Inflammatory macrophage treated with lipopolysaccharide for 1 hour (primary cell): ENCODE data around the gene NDUFA13.

Experiments used
- DNase-seq, 2 donors: peaks; one replicate each; pipeline ENCODE4 v3.0.0-alpha.2; 2020 to 2022

Gene NDUFA13

DNA sequence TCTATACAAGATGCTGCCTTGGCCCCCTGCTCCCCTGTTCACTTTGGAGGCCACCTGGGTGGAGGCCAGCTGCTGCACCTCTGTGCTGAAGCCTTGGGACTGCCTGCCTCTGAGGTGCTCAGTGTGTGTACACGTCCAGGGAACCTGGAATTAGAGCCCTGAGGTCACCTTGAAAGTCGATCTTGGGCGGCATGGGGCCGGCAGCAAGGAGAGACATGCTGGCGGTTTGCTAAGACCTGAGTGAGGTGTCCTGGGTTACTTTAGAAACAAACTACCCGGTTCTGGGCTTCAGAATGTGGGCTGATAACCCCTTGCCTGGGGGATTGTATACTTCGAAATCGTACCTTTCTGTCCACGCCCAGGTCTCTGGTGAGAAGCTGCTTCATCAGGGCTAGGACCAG is 26.2 kb upstream of the NDUFA13 start:
- DNase-seq, result no peak

DNA sequence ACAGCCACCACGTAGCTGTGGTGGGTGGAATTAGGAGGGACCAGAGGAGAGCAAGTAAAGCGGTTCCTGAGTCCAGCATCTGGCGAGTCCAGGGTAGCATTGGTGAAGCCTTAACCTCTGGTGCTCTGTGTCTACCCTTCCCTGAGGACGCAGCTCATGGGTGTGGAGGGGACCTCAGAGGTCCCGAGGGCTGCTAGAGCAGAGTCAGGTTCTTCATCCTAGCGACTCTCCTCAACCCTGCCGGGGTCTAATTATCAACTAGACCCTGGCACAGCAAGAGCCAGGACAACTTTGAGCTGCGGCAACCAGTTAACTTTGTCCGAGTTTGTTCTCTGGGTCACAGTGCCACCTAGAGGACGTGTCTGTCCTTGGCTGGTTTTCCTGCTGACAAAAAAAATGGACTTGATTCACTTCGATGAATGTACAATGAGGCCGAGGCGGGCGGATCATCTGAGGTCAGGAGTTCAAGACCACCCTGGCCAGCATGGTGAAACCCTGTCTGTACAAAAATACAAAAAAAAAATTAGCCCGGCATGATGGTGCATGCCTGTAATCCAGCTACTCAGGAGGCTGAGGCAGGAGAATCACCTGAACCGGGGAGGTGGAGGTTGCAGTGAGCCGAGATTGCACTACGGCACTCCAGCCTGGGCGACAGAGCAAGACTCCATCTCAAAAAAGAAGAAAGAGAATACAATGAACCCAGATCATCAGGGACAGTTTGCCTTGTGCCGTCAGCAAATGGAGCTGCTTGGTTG is 25.6 kb upstream of the NDUFA13 start:
- DNase-seq, result peak; percentile 45 to 89

DNA sequence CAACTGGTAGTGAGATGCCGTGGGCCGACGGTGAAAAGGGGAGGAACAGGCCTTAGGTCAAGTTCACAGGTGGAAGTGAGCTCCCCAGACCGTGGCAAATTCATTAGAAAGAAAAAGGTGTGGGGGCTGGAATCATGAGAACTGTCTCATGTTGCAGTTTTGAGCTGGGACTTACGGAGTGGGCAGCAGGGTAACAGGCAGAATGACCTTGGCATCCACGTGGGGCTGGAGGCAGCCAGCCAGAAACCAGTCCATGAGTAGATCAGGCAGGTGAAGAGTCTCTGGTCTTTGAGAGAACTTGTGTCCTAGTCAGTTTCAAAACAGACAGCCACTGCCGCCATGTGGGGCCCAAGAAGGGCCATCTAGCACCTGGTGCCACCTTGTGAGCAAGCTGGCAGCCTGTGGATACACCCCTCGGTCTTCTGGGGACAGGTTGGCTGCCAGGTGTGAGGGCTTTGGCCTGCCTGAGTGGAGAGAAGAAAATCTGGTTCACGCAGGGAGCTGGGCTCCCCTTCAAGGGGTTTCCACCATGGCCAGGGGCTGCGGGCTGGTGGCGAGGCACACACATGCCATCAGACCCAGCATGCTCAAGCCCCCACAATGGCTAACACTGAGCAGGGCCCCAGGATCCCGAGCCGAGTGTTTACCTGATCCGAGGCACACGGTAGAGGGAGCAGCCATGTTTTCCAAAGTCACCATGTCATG is 24.6 kb upstream of the NDUFA13 start:
- DNase-seq, result no peak

DNA sequence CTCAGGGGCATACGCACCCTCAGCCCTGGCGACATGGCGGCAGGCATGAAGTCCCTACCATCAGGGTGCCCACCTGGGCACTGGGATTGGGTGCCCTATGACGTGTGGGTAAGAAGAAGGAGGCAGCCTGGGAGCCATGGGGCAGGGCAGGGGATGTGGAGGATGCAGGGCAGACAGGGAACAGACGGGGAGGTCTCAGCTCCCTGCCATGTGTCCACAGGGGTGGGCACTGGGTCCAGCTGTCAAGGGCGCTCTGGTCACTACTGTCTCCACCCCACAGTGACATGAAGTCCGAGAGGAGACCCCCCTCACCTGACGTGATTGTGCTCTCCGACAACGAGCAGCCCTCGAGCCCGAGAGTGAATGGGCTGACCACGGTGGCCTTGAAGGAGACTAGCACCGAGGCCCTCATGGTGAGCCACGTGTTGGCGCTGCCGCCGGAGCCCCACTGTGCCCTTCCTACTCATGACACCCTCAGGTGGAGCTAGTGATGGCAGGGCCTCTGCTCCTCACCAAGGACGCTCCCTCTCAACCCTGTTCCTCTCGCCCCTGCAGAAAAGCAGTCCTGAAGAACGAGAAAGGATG is 23.9 kb upstream of the NDUFA13 start:
- DNase-seq, result no peak

DNA sequence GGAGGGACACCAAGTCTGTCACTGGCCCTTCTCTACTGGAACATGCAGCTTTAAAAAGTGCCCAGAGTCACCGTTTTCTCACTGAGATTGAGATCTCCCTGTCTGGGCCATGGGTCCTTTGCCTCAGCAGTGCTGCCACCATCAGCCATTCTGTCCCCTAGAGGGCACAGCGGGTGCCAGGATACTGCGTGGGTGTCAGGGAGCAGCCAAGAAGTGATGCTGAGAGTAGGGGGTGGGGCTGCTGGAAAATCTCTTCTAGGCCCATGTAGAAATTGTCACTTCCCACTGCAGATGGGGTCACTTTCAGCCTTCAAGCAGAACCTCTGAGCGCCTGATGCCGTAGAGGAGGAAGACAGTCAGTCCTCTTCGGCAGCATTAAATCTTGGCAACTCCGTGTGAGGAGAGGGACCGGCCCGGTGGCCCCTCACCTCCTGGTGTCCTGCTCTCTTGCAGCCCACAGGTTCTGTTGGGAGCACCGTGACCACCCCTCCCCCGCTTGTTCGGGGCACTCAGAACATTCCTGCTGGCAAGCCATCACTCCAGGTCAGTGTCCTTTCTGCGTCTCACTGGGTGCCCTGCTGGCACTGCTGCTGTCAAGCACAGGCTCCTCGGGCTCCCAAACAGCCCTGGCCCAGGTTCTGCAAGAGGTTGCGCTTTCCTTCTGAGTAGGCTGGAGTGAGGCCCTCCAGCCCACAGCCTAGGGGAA is 22.0 kb upstream of the NDUFA13 start:
- peak in 1 of 2 donors; percentile 18 for DNase-seq

DNA sequence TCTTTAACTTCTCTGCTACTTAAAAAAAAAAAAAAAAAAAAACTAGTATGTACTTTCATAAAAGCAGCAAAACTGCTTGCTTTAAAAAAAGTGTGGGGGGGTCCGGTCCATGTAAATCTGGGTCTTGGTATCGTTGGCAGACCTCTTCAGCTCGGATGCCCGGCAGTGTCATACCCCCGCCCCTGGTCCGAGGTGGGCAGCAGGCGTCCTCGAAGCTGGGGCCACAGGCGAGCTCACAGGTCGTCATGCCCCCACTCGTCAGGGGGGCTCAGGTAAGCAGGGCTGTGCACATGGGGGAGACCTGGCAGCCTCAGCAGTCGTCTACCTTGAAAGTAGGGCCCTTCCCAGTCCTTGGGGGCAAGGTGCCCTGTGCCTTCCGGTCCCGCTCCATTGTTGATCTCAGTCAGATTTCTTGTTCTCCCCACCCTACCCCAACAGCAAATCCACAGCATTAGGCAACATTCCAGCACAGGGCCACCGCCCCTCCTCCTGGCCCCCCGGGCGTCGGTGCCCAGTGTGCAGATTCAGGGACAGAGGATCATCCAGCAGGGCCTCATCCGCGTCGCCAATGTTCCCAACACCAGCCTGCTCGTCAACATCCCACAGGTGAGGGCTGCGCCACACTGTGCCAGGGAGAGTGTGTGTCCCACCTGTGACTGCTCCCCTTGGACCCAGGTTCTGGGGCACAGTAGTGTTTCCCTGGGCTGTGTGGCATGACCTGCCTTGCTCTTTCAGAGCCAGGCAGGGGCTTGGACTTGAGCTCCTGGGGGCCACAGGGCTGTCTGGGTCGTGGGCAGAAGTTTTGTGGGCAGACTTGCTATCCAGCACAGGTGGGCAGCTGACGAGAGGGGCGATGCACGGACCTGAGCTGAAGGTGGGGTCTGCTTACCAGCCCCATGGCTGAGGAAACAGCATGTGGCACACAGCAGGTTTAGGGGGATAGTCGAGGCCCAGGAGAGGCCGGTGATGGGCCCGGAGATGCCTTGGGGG is 20.1 kb upstream of the NDUFA13 start:
- DNase-seq, result no peak

DNA sequence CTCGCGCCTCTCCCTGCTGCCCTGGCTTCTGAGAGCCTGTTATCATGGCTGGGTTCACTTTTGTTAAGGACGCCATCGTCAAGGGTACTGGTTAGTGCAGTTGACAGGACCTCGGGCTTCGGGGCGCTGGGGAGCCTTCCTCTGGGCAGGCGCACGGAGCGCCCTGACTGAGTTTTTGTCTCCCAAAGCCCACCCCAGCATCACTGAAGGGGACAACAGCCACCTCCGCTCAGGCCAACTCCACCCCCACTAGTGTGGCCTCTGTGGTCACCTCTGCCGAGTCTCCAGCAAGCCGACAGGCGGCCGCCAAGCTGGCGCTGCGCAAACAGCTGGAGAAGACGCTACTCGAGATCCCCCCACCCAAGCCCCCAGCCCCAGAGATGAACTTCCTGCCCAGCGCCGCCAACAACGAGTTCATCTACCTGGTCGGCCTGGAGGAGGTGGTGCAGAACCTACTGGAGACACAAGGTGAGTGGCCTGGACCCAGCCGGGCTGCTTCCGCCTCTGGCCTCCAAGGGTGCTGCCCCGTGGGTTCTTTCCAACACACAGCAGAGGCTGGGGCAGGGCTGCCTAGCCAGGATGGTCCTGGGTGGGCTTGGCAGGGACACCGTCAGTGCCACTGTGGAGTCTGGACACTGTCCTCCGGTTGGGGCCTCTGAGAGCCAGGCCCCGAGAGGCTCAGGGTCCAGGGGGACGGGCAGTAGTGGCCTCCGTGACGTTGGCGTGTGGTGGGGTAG is 17.6 kb upstream of the NDUFA13 start:
- no peak for DNase-seq

DNA sequence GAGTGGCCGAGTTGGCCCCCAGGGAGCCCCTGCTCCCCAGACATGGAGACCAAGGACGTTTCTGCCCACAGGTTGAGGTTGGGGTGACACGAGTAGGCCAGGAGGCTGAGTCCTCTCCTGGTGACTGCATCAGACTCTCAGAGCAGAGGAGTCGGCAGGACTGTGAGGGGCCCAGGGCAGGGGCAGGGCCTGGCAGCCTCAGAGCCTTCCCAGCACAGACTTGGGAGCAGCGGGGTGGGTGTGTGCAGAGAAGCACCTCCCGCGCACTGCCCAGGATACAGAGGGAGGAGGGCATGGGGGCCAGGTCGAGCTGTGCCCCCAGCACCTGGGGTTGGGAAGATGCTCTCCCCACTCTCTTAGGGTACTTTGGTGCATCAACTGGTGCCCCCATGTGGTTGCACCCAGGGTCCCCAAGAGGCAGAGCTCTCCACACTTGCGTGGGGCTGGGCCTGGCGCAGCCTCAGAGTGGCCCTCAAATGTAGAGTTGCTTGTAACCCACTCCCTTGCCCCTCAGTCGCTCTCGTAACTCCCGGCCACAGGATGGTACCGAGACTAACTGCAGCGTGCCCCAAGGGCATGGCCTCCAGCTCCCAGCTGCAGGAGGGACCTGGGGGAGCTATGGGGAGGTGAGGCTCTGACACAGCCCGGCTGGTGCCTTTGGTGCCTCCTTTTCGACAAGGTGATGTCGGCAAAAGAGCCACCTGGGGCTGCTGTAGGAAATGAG is 16.6 kb upstream of the NDUFA13 start:
- no peak for DNase-seq

DNA sequence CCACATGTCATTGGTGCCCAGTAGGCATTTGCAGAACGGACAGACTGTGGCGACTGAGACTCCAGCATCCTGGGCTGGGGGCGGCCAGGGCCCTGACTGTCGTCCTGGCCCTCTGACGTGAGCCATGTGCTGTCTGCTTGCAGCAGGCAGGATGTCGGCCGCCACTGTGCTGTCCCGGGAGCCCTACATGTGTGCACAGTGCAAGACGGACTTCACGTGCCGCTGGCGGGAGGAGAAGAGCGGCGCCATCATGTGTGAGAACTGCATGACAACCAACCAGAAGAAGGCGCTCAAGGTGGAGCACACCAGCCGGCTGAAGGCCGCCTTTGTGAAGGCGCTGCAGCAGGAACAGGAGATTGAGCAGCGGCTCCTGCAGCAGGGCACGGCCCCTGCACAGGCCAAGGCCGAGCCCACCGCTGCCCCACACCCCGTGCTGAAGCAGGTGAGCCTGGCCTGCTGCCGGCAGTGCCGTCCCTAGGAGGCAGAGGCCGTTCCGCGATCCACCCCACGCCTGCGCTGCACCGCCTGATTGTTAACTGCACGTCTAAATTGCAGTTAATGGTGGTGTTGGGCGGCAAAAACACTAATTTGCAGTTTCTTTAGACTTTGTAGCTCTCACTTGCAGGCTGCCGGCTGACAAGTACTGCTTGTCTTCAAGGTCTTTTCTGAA is 14.9 kb upstream of the NDUFA13 start:
- no peak for DNase-seq

DNA sequence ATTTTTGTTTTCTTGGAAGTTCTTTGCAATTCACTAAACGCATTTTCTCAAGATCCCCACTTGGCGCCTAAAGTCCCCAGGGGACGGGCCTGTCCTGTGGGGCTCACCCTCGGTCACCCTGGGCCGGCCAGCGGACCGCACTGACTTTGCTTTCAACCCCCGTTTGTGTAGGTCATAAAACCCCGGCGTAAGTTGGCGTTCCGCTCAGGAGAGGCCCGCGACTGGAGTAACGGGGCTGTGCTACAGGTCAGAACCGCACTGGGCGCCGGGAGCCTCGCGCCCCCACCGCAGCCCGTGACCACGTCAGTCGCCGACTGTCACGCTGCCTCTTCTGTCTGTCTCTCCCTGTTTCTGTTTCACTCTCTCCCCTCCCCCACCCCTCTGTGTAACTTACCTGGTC is 14.2 kb upstream of the NDUFA13 start:
- no peak for DNase-seq

DNA sequence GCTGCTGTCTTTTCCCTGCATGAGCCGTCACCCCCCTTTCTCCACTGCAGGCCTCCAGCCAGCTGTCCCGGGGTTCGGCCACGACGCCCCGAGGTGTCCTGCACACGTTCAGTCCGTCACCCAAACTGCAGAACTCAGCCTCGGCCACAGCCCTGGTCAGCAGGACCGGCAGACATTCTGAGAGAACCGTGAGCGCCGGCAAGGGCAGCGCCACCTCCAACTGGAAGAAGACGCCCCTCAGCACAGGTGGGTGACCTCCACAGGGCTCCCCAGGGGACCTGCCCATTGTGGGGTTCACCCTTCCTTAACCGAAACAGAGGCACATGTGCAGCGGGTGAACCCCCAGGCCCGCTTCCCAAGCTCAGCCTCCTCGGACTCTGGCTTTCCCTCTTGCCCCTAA is 13.7 kb upstream of the NDUFA13 start:
- no peak for DNase-seq

DNA sequence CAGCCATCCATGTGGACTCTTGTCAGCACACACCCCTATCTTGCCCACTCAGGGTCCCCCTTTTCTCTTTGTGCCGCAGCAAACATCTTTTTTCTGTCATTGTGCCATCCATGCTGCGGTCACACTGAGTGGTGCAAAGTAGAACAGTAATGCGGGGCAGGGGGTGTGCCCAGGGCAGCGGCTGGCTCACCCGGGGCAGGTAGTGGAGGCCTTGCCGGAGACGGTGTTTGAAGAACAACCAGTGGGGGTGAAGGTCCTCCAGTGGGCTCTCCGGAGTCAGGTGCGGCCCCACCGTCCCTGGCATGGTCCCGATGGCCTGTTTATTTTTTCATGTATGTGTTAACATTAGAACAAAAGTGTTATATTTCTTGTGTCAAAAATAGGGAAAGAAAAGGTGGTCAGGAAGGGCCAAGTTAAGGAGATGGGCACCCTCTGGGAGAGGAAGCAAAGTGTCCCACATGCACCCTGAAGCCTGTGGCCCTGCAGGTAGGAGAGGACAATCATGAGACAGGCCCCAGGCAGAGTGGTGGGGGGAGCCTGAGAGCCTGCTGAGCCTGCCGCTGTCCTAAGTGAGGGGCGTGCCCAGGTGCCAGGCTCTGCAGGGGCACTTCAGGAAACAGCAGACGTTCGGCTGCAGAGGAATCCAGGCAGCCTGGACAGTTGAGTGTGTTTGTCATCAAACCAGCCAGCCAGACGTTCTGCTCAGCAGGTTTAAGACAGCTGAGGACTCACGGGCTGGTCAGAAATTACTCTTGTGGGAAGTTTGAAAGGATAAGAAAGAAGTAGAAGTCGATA is 13.0 kb upstream of the NDUFA13 start:
- DNase-seq, result no peak

DNA sequence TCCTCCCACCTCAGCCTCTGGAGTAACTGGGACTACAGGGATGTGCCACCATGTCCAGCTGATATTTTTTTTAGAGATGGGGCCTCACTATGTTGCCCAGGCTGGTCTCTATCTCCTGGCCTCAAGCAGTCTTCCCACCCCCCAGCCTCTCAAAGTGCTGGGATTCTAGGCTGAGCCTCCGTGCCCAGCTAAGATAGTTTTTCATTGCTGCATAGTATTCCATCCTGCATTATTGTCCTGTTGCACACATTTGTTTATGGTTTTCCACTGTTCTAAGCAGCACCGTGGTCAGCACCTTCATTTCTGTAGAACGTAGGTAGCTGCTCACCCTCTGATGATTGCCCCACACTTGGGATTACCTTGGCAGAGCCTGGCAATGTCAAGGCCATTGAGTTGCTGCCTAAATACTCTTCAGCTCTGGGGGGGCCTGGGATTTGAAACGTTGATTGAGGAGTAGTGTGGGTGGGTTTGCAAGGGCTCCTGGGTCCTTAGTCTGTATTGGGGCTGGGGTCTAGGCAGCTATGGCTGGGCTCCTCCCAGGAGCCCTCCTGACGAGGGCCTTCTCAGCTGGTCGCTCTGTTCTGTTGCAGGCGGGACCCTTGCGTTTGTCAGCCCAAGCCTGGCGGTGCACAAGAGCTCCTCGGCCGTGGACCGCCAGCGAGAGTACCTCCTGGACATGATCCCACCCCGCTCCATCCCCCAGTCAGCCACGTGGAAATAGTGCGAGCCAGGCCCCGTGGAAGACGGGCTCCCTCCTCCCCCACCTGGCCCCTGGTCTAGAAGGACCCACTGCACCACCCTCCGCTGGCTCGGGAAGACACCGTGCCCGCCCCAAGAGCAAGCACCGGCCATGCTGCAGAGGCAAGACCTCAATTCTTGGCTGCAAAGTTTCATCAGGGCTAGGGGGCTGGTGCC is 11.0 kb upstream of the NDUFA13 start:
- DNase-seq, result no peak

DNA sequence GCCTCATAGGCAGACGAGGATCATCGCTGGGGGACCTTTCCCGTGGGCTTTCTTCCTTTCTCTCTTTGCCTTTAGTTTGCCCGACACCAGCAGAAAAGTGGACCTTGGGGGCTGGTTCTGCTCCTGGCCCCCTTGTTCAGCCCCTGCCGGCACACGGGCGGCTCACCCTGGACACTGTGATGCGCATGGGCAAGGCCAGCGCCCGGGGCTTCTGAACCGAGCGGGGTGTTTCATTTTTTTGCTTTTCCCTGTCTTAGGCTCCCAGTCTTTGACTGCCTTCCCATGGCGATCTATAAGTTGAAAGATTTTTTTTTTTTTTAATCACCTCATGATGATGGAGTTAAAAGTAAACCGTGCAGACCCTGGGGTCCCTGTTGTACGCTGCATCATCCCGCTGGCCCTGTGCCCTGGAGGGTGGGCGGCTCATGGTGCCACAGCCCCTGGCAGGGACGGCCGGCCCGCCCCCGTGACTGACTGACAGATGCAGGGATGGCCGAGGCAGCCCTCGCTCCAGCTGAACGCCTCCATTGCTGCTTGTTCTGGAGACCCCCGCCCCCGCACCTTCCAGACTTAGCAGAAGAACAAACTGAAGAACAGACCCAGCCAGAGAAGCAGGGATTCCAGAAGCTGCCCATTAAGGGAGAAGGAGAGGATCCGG is 10.2 kb upstream of the NDUFA13 start:
- no peak for DNase-seq

DNA sequence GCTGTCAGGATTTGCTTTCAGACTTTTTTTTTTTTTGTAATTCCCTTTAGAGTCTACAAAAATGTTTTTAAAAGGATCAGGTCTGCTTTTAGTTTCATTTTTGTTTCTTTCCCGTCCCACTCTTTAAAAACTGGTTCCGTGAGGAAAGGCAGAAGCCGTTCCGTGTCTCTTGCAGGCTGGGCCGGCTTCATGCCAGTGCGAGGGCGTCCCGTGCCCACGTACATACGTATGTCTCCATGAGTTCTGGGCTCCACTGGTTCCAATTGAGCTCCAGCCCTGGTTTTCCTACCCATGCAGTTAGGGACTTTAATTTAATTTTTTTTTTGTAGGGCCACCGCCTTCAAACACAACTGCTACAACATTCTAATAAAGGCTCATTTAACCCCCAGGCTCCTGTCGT is 9.4 kb upstream of the NDUFA13 start:
- DNase-seq, result no peak

DNA sequence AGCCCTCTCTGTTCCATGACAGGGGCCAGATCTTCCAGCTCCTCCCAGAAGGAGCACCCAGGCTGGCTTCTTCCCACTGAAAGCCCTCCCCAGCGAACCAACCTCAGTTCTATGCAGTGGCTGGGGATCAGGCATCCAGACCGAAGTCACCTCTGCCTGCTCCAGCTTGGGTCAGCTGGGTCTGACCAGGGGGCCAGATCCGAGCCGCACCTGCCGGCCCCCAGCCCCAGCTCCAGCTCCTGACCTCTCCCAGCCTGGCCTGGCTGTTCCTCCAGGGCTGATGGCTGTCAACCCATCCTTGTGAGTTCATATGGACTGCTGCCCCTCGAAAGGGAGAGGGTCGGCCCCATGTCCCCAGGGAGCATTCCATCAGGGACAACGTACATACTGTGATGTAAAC is 8.7 kb upstream of the NDUFA13 start:
- DNase-seq, result no peak

DNA sequence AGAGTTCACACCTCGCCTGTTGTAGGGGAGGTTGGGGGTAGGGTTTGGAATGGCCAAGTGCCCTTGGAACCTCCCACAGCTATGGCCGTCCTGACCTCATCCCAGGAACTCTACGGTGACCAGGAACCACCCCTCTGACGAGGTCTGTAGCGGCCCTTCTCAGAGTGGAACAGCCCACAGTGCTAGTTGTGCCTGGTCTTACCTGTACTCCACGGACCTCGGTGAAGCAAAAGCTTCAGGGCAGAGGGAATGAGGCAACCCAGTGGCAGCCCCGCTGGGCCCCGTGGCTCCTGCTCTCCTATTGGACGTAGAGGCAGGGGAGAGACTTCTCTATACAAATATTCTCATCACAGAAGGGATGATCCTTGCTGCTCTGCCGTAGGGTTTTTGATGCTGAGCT is 7.8 kb upstream of the NDUFA13 start:
- DNase-seq, result no peak

DNA sequence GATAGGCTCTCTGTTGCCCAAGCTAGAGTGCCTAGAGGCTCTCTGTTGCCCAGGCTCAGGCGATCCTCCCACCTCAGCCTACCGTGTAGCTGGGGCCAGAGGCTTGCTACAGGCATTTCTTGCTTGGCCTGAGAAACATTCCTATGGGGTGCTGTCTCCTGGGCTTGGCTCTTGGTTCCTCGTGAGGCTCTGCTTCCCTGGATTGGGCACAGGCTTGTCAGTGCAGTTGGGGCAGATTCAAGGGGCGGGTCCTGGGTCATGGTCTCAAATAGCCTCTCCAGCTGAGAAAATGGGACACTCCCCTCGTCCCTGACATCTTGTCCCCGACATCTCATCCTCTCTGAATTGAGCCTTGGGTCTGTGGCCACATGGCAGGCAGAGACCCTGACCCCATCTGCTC is 5.6 kb upstream of the NDUFA13 start:
- no peak for DNase-seq
